HG03432 (cell line): Measurements from ENCODE around the gene SMOC2.
"Not testable (repeated sequence)": the region's sequence is repeated elsewhere in the genome, so short reads cannot be mapped to it uniquely, and the experiment has no call there.

ENCODE experiments used
- ATAC-seq: cut with Tn5 transposase; IDR thresholded peaks from one replicate; pipeline ENCODE4 v1.9.1; 2021; ENCODE audit warnings: mild to moderate bottlenecking, moderate library complexity; ENCODE audit not compliant: unreplicated experiment

The SMOC2 gene

DNA sequence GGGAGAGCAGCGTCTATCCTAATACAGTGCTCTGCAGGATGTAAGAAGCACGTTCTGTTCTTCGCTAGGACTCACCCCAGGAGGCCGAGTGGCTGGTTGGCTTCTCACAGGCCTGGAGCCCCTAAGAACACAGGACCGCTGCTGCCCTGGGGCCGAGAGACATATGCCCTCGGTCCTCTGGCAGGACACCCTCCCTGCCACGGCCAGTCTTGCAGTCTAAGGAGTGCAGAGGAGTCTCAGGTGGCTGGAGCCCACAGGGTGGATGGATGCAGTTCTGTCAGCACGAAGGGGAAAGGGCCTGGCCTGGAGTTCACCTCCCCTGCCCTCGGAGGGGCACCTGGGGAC is 96.5 kb downstream of the SMOC2 start:
- no peak for ATAC-seq

DNA sequence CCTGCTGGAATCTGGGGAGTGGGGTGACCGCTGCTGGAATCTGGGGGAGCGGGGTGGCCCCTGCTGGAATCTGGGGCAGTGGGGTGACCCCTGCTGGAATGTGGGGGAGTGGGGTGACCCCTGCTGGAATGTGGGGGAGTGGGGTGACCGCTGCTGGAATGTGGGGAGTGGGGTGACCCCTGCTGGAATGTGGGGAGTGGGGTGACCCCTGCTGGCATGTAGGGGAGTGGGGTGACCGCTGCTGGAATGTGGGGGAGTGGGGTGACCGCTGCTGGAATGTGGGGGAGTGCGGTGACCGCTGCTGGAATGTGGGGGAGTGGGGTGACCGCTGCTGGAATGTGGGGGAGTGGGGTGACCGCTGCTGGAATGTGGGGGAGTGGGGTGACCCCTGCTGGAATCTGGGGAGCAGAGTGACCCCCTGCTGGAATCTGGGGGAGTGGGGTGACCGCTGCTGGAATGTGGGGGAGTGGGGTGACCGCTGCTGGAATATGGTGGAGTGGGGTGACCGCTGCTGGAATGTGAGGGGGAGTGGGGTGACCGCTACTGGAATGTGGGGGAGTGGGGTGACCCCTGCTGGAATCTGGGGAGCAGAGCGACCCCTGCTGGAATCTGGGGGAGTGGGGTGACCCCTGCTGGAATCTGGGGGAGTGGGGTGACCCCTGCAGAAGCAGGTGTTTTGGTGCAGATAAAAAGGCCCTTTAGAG is 97.4 kb downstream of the SMOC2 start:
- not testable (repeated sequence) for ATAC-seq

DNA sequence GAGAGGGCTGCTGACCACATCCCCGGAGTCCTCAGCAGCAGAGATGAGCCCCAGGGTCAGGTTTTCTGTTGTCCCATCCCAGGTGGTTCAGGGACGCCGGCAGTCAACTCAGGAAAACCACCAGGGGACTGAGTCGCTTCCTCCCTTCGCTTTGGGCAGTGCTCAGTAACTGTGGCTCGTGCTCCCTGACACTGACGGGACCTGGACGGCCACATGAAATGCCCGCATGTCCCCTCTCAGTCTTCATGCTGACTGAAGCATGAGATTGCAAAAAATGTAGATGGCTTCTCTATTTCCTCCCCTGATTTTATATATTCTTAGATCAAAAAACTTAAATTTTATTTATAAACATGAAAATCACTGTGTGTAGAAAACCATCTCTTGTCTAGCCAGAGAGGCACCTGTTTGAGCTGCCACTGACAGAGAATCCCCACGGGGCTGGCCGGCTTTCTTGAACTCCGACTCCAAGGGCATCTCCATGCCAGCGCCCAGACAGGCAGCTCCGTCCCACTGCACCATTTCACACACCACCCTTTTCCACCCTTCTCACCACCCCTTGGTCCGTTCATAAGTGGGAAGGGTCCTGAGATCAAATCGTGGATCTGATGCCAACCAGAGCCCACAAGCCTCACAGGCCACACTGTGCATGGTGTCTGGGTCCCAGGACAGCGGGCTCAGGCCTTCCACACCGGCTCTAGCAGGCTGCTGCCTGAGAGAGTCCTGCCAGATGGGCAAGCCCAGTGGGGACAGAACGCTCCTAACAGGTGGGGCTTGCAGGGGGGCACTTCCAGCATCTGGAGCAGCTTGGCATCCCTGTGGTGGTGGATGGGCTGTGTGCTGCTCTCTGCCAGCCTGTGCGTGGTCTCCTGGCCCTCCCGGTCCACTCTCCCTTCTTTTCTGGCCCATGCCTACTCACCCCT is 98.2 kb downstream of the SMOC2 start:
- no peak for ATAC-seq

DNA sequence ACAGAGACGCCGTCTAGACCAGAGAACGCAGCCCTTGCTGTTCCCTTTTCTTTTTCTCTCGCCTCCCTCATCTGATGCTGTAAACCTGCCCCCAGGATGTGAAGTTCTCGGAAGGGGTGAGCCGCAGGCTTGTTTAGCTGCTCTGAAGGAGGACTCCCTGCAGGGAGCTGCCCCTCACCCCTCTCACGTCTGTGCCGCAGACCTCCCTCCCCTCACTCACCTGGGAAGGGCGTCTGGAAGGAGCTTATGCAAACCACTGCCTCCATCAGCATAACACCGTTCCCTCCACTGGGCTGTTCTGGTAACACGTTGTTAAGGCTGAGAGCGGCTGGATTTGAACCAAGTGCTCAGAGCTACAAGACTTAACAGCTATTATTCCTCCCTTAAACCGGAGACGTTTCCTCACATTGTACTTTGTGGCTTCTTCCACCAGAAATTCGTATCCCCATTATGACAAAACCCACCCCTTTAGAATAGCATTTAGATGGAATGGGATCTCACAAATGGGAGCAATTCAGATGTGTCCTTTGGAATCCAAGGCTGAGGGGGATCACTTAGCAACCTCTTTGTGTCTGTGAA is 99.8 kb downstream of the SMOC2 start:
- no peak for ATAC-seq

DNA sequence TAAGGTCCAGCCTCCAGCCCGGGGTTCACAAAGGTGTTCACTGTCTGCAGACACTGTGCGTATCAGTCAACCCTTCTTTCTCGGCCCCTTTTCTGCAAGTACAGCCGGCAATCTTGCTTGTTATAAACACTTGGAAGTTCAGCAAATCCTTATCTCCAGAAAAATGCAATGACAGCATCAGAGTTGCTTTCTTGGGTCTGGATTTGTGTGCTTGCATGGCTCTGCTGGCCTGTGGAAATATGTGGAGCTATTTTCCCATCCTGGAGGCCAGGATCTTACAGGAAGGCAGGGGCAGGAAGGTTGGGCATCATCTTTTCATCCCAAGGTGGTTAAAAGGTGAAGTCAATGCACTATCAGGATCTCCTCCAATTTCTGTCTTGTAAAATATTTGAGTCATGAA is 100.3 kb downstream of the SMOC2 start:
- ATAC-seq: no peak

DNA sequence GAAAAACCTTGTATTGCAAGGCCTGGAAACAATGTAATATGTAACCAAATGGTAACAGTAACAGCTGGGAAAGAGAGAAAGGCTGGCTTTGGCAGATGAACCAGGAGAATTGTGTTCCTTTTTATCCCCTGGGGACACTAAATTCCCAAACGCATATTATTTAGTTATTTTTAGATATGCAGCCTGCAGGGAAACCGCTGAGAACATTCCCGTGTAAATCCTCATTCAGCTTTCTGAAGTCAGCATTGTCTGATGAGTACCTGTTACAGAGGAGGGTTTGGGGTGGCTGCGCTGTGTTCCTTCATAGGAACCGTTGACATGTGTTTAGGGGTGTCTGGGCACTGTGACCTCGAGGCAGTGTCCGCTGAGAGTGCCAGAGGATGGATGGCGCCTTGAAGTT is 101.3 kb downstream of the SMOC2 start:
- ATAC-seq: no peak

DNA sequence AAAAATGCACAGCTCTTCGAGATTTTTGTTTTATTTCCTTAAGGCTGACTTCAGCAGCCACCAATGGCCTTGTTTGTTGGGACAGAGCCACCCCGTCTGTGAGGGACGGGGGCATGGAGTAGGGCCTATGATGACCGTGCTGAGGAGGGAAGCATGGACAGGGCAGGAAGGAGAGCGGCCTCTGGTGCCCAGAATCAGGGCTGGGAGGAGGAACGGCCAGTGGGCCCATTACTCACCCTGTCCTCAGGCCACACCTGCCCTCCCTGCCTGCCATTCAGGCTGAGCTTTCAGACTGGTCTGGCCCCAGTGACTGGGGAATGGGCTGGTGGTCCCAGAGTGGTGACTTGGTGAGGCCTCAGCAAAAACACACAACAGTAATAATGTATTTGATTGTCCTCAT is 104.4 kb downstream of the SMOC2 start:
- ATAC-seq: no peak

DNA sequence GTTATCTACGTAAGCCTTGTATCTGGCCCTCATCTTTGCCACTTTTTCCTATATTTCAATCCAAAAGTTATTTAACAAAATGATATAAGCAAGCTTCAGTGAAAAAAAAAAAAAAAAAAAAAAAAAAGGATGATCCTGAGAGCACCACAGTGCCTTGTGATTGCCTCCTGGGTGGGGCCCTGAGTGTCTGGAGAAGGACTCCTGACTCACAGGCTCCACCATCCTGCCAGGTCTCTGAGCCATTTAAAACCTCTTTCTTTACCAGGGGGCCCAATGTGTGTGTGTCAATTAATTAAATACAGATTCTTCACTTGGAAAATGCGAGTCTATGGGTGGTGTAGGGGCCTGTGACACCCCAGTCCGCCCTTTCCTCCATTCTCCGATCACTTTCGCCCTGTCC is 105.2 kb downstream of the SMOC2 start:
- ATAC-seq: no peak

DNA sequence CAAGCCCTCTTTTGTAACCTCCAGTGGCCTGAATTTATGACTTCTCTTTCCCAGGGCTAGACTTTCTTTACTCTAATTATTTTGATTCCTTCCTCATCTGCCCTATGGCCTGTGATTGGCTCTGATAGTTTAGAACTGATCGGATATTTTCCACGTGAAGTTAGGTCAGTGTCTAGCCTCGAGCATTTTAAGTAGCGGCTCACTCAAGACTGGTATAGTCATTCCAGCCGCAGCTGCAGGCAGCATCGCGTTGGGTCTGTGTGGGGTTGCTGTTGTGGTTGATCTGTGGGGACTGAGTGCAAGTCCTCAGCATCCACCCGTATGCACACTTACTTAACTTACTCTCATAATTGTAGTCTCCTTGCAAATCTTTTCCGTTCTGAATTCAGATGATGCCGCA is 105.7 kb downstream of the SMOC2 start:
- ATAC-seq: no peak

DNA sequence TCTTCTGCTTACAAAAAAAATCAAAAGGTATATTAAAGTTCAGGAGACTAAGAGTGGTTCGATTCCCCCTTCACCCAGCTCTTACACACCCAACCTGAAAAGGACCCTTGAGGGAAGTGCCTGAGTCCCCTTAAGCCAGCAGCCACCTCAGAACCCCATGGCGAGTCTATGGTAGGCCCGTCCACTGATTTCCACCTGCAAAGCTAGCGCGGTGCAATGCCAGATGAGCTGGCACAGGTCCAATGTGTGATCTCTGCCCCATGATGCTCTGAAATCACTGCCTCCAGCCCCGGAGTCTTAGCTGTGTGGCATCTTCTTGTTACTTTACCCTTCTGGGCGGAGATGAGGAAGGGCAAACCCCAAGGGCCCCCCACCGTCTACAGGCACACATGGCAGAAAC is 109.3 kb downstream of the SMOC2 start:
- no peak for ATAC-seq

DNA sequence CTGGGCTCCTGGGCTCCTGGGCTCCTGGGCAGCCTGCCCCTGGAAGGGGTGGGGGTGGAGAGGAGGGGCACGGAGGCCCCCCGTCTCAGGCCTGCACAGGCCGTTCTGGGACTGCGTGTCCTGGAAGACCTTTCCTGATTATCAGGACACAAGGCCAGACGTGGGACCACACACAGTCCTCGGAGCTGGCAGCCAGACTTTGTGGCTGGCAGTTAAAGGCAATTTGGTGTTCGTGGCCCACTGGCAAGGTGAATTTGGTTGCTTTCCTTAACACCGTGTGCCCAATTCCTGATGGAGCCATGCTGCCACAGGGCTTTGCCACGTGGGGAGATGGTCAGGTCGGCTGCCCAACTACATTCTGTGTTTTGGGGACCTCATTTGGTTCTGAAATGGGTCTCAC is 113.5 kb downstream of the SMOC2 start:
- ATAC-seq: no peak

DNA sequence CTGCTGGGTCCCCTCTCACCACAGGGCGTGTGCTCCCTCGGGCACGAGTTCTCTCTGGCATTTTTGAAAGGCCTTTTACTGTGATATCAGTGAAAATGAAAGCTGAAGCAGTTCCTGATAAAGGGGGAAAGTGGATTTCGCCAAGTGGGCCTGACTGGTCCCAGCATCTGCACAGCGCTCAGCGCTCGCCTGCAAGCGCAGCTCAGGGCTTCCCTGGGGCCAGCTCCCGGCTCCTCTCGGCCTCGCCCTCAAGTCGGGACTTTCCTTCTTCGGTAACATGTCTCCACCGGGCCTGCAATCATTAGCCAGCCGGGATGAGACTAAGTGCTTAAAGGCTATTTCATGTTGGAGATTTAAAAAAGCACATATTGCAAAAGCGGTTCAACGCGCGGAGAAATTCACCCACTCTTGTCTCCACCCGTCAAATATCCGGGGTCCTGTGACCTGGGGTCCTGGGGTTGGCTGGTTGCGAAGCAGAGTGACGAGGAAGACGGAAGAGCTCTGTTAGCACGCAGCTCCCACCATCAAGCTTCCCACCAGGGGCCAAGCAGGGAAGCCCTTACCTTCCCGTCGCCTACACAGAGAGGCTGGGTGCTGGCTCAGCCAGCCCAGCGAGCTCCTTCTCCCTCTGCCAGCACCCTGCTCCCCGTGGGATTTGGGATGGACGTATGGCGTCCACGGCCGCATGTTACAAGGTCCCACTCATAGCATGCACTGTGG is 114.1 kb downstream of the SMOC2 start:
- no peak for ATAC-seq

DNA sequence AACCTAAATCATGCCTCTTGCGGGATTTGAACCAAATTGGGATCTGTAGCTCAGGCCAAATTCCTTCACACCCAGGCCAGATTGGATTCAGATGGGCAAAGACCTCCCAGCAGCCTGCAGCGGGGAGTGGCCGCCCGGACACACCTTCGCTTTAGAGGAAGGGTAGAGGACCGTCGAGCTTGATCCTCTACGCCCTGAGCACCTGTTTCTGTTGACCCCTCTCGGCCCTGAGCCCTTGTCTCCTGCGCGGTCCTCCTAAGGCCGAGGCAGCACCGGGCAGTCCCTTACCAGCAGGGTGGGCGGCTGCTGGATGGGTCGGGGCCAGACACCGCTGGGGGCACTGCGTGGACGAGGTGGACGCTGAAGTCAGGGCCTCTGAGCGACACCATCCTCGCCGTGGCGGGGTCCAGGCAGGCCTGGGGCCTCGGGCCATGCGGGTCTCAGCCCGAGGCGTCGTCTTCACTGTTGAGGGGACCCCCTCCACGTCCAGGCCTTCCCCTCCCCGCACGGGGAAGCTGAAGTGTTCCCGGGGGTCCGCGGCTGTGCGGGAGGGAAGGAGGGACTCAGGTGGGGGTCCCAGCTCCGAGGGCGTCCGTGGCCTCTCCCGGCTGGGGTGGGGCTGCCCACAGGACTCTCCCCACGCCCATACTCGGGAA is 114.8 kb downstream of the SMOC2 start:
- no peak for ATAC-seq

DNA sequence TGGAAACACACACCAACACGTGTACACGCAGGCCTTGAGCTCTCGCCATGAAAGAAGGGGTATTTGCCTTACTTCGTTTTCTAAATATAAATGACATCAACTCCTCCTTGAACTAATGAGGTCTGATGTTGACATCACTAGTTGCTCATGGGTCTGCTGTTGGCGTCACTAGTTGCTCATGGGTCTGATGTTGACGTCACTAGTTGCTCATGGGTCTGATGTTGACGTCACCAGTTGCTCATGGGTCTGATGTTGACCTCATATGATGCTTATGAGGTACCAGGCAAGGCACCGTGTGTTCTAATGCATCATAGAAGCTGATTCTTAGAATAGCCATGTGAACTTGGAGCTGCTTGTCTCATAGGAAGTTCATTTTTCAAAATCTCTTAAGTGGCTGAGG is 116.5 kb downstream of the SMOC2 start:
- no peak for ATAC-seq

DNA sequence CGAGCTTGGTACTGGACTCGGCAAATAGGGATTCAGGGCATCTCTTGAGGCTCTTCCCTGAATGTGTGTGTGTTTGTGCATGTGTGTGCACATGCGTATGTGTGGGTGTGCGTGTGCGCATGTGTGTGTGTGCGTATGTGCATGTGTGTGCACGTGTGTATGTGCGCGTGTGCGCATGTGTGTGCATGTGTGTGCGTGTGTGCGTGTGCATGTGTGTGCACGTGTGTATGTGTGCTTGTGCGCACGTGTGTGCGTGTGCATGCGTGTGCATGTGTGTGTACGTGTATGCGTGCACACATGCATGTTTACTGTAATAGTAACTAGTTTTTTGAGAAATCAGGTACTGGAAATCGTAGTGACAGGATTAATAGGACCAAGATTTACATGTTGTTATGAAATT is 117.7 kb downstream of the SMOC2 start:
- ATAC-seq: no peak

DNA sequence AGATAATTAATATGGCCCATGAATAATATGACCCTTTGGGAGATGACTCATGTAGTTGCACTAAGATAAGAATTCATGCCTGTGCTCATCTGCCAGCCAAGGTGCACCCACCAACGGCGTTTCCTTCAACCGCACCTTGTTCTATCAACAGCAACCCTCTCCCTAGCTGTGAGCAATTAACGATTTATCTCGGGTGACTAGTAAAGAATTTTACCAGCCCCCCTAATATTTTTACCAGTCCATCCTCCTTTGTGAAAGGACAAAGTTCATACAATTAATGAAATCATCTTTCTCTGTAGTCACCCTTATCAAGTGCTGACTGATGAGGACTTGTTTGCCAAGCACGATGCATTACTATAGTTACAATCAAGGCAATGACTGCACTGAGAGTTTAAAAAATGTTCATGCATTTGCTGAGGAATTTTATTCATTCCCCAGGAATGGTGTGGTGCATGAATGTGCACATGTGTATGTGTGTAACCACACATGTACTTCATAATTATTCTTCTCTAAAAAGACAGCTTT is 118.7 kb downstream of the SMOC2 start:
- ATAC-seq: no peak

DNA sequence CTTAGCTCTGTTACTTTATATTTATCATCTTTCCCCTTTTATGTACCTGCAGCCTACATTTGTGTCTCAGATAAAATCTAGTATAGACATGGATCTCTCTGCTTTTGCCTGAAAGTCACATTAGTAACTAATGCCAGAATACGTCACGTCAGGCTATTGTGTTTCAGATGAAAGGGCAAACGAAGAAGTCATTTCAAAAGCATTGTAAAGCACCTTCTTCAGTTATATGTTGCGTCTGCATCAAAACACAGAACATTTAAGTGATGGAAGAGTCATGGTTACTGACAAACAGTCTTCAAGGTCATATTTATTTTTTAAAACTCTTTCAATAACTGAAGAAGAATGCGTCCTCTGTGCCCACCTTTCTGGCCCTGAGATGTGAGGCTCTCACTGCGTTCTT is 119.1 kb downstream of the SMOC2 start:
- no peak for ATAC-seq

DNA sequence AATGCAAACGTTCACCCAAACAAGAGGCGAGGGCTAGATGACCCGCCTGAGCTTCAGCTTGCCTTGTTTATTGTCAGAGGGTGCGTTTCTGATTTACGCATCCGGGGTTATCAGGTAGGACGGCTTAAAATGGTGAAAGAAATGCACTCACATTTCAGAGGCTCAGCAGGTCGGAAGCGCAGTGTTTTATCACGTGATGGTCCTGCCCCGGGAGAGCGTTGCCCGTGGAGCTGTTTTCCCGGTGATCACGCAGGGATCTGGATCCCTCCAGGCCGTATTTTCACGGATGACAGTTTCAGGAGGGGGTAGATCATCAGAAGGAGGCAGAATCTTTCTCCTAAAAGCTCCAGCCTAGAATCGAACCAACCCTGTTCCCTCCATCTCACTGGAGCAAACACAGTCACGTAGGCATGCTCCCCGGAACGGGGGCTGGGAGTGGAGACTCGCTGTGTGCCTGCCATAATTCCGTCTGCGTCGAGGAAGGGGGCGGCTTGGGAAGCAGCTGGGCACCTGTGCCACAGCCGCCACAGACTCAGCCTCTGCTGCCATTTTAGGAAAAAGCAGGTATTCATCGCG is 121.7 kb downstream of the SMOC2 start:
- ATAC-seq: no peak

DNA sequence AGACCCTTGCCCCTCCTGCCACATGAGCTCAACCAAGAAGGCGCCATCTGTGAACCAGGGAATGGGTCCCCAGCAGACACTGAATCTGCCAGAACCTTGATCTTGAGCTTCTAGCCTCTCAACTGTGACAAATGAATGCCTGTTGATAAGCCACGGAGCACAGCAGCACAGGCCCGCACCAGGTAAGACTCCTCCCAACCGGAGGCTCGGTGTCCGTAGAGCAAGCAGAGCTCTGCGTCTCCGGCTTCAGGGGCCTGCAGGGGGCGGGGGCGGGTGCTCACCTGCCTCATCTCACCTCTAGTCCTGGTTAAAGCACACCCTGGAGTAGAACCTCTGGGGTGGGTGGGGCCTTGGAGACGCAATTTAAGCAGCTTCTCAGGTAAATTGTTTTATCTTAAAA is 122.7 kb downstream of the SMOC2 start:
- ATAC-seq: no peak

DNA sequence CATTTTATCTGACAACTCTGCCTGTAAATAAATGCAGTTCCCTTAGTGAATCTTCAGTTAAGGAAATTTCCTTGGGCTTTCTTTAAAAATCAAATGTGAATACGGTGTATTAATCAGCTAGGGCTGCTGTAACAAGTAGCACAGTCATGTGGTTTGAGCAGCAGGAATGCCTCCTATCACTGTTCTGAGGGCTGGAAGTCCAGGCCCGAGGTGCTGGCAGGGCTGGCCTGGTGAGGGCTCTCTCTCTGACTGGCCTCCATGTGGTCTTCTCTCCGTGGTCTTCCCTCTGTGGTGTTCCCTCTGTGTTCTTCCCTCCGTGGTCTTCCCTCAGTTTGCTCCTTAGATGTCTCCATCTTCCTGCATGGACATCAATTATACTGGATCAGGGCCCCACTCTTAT is 124.1 kb downstream of the SMOC2 start:
- ATAC-seq: no peak
